OCI-LY7 (cell line): Measurements from ENCODE around the gene TTLL6.

Experiments
- EZH2phosphoT487 ChIP-seq: fragments of 200-600 bp; sonication (generic); IDR thresholded peaks from 2 replicates; pipeline ENCODE4 v1.6.1; 2018; ENCODE audit warnings: low read depth, borderline replicate concordance, mild to moderate bottlenecking, mixed run types, antibody characterized with exemption, low read length, moderate library complexity, mixed read lengths
- TF ChIP-seq, protein P1 (sequence below): fragments of 200-600 bp; sonication (generic); conservative IDR thresholded peaks from 2 replicates; pipeline ENCODE4 v1.5.1; 2014; ENCODE audit warnings: mild to moderate bottlenecking, antibody characterized with exemption, low read length, moderate library complexity, mixed read lengths

DNA sequence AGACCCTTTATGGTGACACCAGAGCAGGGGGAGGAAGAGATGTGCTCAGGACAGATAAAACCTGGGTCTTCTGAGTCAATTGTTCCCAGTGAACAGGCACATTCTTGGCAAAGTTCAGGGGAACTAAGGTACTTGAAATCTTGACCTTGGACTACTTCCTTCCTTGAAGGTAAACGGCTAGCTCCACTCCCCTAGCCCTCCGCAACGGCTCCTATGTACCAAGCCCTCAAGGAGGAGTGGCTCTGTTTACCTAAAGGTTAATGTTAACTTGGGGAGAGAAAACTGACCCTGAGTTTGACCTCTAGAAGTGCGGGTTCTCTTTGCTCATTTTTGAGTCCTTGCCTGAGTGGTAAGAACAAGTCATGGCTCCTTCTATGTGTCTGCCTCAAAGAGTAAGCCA is 7.8 kb downstream of the TTLL6 start:
- TF ChIP-seq, protein P1, sequence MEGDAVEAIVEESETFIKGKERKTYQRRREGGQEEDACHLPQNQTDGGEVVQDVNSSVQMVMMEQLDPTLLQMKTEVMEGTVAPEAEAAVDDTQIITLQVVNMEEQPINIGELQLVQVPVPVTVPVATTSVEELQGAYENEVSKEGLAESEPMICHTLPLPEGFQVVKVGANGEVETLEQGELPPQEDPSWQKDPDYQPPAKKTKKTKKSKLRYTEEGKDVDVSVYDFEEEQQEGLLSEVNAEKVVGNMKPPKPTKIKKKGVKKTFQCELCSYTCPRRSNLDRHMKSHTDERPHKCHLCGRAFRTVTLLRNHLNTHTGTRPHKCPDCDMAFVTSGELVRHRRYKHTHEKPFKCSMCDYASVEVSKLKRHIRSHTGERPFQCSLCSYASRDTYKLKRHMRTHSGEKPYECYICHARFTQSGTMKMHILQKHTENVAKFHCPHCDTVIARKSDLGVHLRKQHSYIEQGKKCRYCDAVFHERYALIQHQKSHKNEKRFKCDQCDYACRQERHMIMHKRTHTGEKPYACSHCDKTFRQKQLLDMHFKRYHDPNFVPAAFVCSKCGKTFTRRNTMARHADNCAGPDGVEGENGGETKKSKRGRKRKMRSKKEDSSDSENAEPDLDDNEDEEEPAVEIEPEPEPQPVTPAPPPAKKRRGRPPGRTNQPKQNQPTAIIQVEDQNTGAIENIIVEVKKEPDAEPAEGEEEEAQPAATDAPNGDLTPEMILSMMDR = no peak
- no peak for TF ChIP-seq EZH2phosphoT487
